ENCODE data around the gene RPRD2. TPM values are rescaled to one million over a fixed set of nuclear protein-coding genes. Genes with fewer than 3 reads are reported as not detected.
"Not testable (repeated sequence)": the region's sequence is repeated elsewhere in the genome, so short reads cannot be mapped to it uniquely, and the experiment has no call there.

The RPRD2 gene
- total RNA-seq, result 33.2 TPM

- peak; percentile 100 for DNase-seq (ENCODE audit: low spot score)
These were observed at the start of gene RPRD2 for GRCh38 chr1:150363426-150364230. TSS of gene RPRD2 (plus strand) at chr1:150364147. CDS start at chr1:150364715, 568 bp downstream.

- DNase-seq (ENCODE audit: low spot score), result not testable (repeated sequence)
These were observed 49.3 kb upstream of the RPRD2 start for GRCh38 chr1:150314691-150315090.

- DNase-seq (ENCODE audit: low spot score), result no peak
These were observed 43.3 kb upstream of the RPRD2 start for GRCh38 chr1:150320667-150320978.

- DNase-seq (ENCODE audit: low spot score), result no peak
These were observed 42.2 kb upstream of the RPRD2 start for GRCh38 chr1:150321826-150322166.

GRCh38 chr1:150322310-150322709, 41.6 kb upstream of the RPRD2 start:
- no peak for DNase-seq (ENCODE audit: low spot score)

GRCh38 chr1:150332651-150333290, 31.2 kb upstream of the RPRD2 start:
- DNase-seq (ENCODE audit: low spot score), result no peak

GRCh38 chr1:150346316-150346715, 17.6 kb upstream of the RPRD2 start:
- no peak for DNase-seq (ENCODE audit: low spot score)

GRCh38 chr1:150352866-150353265, 11.1 kb upstream of the RPRD2 start:
- DNase-seq (ENCODE audit: low spot score), result no peak

GRCh38 chr1:150362721-150363425, 1.1 kb upstream of the RPRD2 start:
- peak; percentile 10 for DNase-seq (ENCODE audit: low spot score)

GRCh38 chr1:150364231-150365003, 470 bp downstream of the RPRD2 start:
- DNase-seq (ENCODE audit: low spot score), result peak; percentile 64

GRCh38 chr1:150365941-150366340, 2.0 kb downstream of the RPRD2 start:
- DNase-seq (ENCODE audit: low spot score), result peak; percentile 7

GRCh38 chr1:150366416-150367296, 2.7 kb downstream of the RPRD2 start:
- peak; percentile 10 for DNase-seq (ENCODE audit: low spot score)

GRCh38 chr1:150371110-150371509, 7.2 kb downstream of the RPRD2 start:
- DNase-seq (ENCODE audit: low spot score), result no peak

GRCh38 chr1:150372580-150372979, 8.6 kb downstream of the RPRD2 start:
- no peak for DNase-seq (ENCODE audit: low spot score)

GRCh38 chr1:150376110-150376509, 12.2 kb downstream of the RPRD2 start:
- no peak for DNase-seq (ENCODE audit: low spot score)

GRCh38 chr1:150383631-150384324, 19.8 kb downstream of the RPRD2 start:
- DNase-seq (ENCODE audit: low spot score), result no peak

- no peak for DNase-seq (ENCODE audit: low spot score)
These were observed 21.8 kb downstream of the RPRD2 start for GRCh38 chr1:150385537-150386445.

- no peak for DNase-seq (ENCODE audit: low spot score)
These were observed 22.6 kb downstream of the RPRD2 start for GRCh38 chr1:150386592-150386991.

GRCh38 chr1:150387200-150387599, 23.3 kb downstream of the RPRD2 start:
- no peak for DNase-seq (ENCODE audit: low spot score)

All from mucosa of gallbladder (tissue), 1 donor.